HT-29 (cell line): ENCODE measurements around the gene GNAI3. TPM values are rescaled to one million over a fixed set of nuclear protein-coding genes. Genes with fewer than 3 reads are reported as not detected.
"Not testable (repeated sequence)": the region's sequence is repeated elsewhere in the genome, so short reads cannot be mapped to it uniquely, and the experiment has no call there.

Source experiments
- DNase-seq: peaks from one replicate; pipeline ENCODE4 v3.0.0-alpha.2; 2015; ENCODE audit warnings: low spot score
- small RNA-seq: library from RNA; depleted of rRNA; stranded (forward); fragments of <200 nt; gene quantifications from one replicate; pipeline ENCODE3, GENCODE V24; 2014
- total RNA-seq: library from RNA; depleted of rRNA; stranded (reverse); fragments of >200 nt; shearing (Covaris generic); gene quantifications from 2 replicates; pipeline ENCODE4 v1.2.3, GENCODE V29; 2014; rRNA removed

The GNAI3 gene
- total RNA-seq, 1 experiment from 2014 or later = 3.9 TPM

DNA sequence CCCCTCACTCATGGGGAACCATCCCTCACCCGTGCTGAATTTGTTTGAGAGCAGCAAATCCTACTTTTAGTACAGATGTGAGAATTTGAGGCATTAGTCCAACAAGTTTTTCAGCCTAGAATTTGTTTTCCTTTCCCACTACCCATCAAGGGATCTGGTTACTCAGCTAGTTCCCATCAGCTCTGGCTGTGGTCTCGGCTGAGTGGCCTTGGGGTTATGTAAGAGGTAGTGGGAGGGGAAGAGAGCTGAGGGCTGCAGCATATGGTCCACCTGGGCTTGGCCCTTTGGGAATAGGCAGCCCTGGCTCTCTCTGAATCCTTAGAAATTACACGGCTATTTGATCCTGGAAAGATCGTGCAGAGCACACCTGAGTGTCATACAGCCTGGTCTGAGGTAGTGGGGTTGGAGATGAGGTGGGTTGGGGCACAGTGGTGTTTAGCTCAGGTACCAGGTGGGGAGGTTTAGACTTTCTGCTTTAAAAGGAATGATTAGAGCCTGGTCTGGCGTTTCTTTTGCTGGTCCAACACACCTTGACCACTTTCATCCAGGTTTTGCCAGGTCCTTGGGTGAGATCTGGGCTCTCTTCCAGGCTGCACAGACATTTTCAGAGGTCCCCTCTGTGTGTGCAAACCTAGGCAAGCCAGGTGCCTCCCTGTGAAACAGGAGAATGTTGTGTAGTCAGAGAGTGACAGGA, 111.7 kb downstream of the GNAI3 start:
- DNase-seq = no peak

DNA sequence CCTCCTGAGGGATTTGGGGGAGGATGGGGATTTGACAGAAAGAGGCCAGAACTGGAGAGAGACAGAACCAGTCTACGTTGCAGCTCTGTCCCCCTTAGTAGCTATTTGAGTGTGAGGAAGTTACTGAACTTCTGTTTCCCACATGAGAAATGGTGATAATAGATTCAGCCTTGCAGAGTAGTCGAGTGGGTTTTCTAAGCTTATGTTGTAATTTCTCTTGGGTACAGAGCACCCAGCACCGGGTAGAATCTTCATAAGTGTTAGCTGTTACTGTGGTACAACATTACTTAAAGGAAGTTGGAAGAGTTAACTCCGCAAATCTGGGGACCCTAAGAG, 112.2 kb downstream of the GNAI3 start:
- not testable (repeated sequence) for DNase-seq

DNA sequence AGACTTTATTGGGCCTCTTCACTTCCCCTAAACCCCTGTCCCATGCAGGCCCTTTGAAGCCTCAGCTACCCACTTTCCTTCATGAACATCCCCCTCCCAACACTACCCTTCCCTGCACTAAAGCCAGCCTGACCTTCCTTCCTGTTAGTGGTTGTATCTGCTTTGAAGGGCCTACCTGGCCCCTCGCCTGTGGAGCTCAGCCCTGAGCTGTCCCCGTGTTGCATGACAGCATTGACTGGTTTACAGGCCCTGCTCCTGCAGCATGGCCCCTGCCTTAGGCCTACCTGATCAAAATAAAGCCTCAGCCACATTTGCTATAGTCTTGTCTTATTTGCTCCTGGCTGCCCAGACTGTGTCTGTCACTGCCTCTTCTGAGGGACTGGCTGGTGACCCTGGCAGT, 113.0 kb downstream of the GNAI3 start:
- no peak for DNase-seq

DNA sequence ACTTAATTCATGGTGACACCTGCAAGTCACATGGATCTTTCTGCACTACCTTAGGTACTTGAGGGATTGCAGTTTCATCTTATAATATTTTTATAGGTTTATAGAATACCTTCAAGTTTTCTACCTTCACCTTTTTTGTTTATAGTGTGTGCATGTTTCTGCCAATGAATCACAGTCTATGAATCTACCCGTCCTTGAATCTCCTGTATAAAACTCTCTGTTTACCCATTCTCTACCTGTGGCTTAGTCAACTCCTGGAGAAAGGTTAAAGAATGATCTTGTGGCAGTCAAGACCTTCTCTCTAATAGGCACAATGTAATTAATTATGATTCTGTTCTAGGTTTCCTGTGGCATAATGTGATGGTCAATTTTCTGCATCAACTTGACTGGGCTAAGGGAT, 116.3 kb downstream of the GNAI3 start:
- no peak for DNase-seq

DNA sequence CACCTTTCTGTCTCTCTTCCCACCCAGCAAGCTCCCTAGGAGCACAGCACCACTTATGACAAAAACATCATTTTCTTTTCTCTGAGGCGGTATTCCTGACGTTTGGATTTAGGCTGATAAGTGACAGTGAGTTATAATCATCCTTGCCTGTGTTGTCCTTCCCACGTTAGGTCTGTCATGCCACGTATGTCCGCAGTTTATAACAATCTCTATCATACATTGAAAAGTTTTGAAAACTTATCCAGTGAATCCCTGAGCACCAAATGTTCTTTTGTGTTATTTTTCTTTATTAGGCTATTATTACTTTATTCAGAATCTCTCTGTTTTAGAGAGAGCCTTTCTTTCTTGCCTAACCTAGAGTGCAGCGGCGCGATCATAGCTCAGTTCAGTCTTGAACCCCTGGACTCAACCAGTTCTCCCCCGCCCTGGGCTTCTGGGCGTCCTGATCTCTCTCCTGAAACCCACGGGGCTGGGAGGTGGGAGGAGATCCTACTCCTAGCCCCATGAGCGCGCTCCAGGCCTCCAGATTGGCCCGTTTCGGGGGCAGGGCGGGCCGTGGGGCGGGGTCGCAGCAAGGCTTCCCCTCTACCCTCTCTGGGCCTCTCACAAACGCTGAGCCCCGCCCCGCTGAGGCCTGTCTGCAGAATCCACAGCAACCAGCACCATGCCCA, 119.2 kb downstream of the GNAI3 start, which contains the start of gene GSTM2:
Gene GSTM2 (plus strand): TSS at position 606 of the 671 bp plus-strand sequence. CDS start 59 bp downstream, at position 665.
- no peak for DNase-seq

Small RNAs within 50 kb of the gene (small RNA-seq; reads per million reads assigned to genes)
- gene RNU6V = not detected

Other genes starting within 250 kb of the GNAI3 start
- gene MYBPHL, start 241.6 kb upstream of the GNAI3 start, total RNA-seq = 0.13 TPM in 1 of 2 replicates, not detected in the other
- gene SORT1, start 150.7 kb upstream of the GNAI3 start, total RNA-seq = 15.3 and 16.3 TPM in 2 replicates
- 61.2 and 80.9 TPM in 2 replicates for gene PSMA5, start 122.2 kb upstream of the GNAI3 start, total RNA-seq
- gene SYPL2, start 82.1 kb upstream of the GNAI3 start, total RNA-seq = not detected in 2 replicates
- gene ATXN7L2, start 64.7 kb upstream of the GNAI3 start, total RNA-seq = 10.8 and 14.1 TPM in 2 replicates
- 5.9 TPM in 2 replicates for gene CYB561D1, start 54.5 kb upstream of the GNAI3 start, total RNA-seq
- gene AMIGO1, start 38.9 kb upstream of the GNAI3 start, total RNA-seq = 1.1 and 1.2 TPM in 2 replicates
- gene GPR61, start 8.7 kb upstream of the GNAI3 start, total RNA-seq = 0.18 TPM in 1 of 2 replicates, not detected in the other
- not detected in 2 replicates for gene GNAT2, start 71.0 kb downstream of the GNAI3 start, total RNA-seq
- gene AMPD2, start 71.2 kb downstream of the GNAI3 start, total RNA-seq = 93.4 and 94.2 TPM in 2 replicates
- gene GSTM4, start 107.5 kb downstream of the GNAI3 start, total RNA-seq = 2.5 and 4.5 TPM in 2 replicates
- gene GSTM2, start 119.4 kb downstream of the GNAI3 start, total RNA-seq = not detected in 2 replicates
- not detected in 2 replicates for gene GSTM1, start 139.2 kb downstream of the GNAI3 start, total RNA-seq
- not detected in 2 replicates for gene GSTM5, start 163.6 kb downstream of the GNAI3 start, total RNA-seq
- gene GSTM3, start 192.4 kb downstream of the GNAI3 start, total RNA-seq = not detected in 2 replicates
- gene EPS8L3, start 215.3 kb downstream of the GNAI3 start, total RNA-seq = 107 and 120 TPM in 2 replicates